HepG2 (cell line): ENCODE data around the gene RTN3. TPM values are rescaled to one million over a fixed set of nuclear protein-coding genes. Genes with fewer than 3 reads are reported as not detected.

ENCODE experiments used
- ATAC-seq: fragments of 200-7000 bp; cut with Tn5 transposase; 3 replicates; pipeline ENCODE4 v1.9.1; 2020; ENCODE audit warnings: mild to moderate bottlenecking, moderate library complexity
- BruUV-seq: library from RNA; stranded (reverse); fragments of 400-500 nt; replicated peaks from 2 replicates; lab custom pipeline; 2021; lab: Mats Ljungman, UMichigan
- CTCF ChIA-PET: fragments of 300-600 bp; formaldehyde crosslinking; extraction: SDS; loops from one replicate; lab custom pipeline; 2021; ENCODE audit warnings: low total read pairs, inconsistent platforms, low intra/inter-chr PET ratio; lab: Yijun Ruan, JAX
- POLR2A ChIA-PET: fragments of 350-600 bp; sonication (Branson Sonifier 250); formaldehyde crosslinking; loops from one replicate; lab custom pipeline; 2020; ENCODE audit warnings: antibody characterized with exemption, inconsistent platforms; lab: Yijun Ruan, JAX
- DNase-seq: peaks from one replicate; pipeline ENCODE4 v3.0.0-alpha.2; 2015; ENCODE audit warnings: low spot score
- FAIRE-seq: peaks from 3 replicates; lab custom pipeline; 2011; peaks lifted over from hg19 to GRCh38; lab: Jason Lieb, UNC
- H2AFZ ChIP-seq: one replicate; pipeline ENCODE4 v1.6.1; 2011; ENCODE audit warnings: low read length, inconsistent platforms
- H3K27ac ChIP-seq: fragments of 300-600 bp; 3 replicates; pipeline ENCODE4 v1.8.0; 2011; ENCODE audit warnings: mixed run types, mild to moderate bottlenecking, mixed read lengths, low read length, inconsistent platforms; ENCODE audit not compliant: insufficient read depth; ENCODE audit errors: extremely low read length
- H3K27me3 ChIP-seq, 2 experiments: fragments of 200-600 bp in 1 of 2; 2 replicates in 1 of 2; 3 replicates in 1 of 2; pipeline versions ENCODE4 v1.6.0 to v1.8.0; 2011; ENCODE audit warnings: low read length in 2 of 2, mild to moderate bottlenecking in 2 of 2, moderate library complexity in 2 of 2, inconsistent platforms in 1 of 2; ENCODE audit not compliant: insufficient read depth in 2 of 2, control insufficient read depth in 1 of 2
- H3K36me3 ChIP-seq, 2 experiments: fragments of 200-600 bp in 1 of 2; replicated peaks in 1 of 2; 2 replicates in 1 of 2; 3 replicates in 1 of 2; pipeline versions ENCODE4 v1.5.1 to v1.8.0; 2011; ENCODE audit warnings: low read length in 2 of 2, inconsistent platforms in 1 of 2; ENCODE audit not compliant: insufficient read depth in 2 of 2, control insufficient read depth in 1 of 2
- H3K4me1 ChIP-seq: 2 replicates; pipeline ENCODE4 v1.5.1; 2012; ENCODE audit warnings: low read length, inconsistent platforms; ENCODE audit not compliant: insufficient read depth
- H3K4me2 ChIP-seq: 2 replicates; pipeline ENCODE4 v1.6.0; 2011; ENCODE audit warnings: low read depth, low read length, inconsistent platforms
- H3K4me3 ChIP-seq, 3 experiments: fragments of 200-600 bp in 1 of 3; sonication (generic), shearing (Covaris generic) in 1 of 3; replicated peaks in 1 of 3; 2 replicates each; pipeline ENCODE4 v1.5.1; 2011 to 2016; ENCODE audit warnings: low read length in 3 of 3, inconsistent platforms in 2 of 3, low read depth in 2 of 3, mild to moderate bottlenecking in 2 of 3, control low read depth in 1 of 3, mixed read lengths in 1 of 3; ENCODE audit not compliant: insufficient read depth in 1 of 3
- H3K79me2 ChIP-seq: one replicate; pipeline ENCODE4 v1.6.1; 2011; ENCODE audit warnings: low read length, inconsistent platforms; ENCODE audit not compliant: insufficient read depth
- H3K9ac ChIP-seq: 2 replicates; pipeline ENCODE4 v1.6.0; 2011; ENCODE audit warnings: mild to moderate bottlenecking, low read depth, low read length, inconsistent platforms; ENCODE audit not compliant: insufficient read depth
- H3K9me3 ChIP-seq: 2 replicates; pipeline ENCODE4 v1.5.1; 2012; ENCODE audit warnings: mild to moderate bottlenecking, low read length
- H4K20me1 ChIP-seq: 2 replicates; pipeline ENCODE4 v1.6.0; 2011; ENCODE audit warnings: inconsistent platforms, mild to moderate bottlenecking, low read length, moderate library complexity; ENCODE audit not compliant: insufficient read depth
- BCLAF1 ChIP-seq: fragments of 450-650 bp; IDR thresholded peaks from 2 replicates; pipeline ENCODE4 v1.6.1; 2017; ENCODE audit warnings: mild to moderate bottlenecking
- ZNF143 ChIP-seq: sonication (generic); formaldehyde crosslinking; IDR thresholded peaks from 2 replicates; pipeline ENCODE4 v1.4.0; 2020; ENCODE audit warnings: missing genetic modification reagents
- ZNF547 ChIP-seq: sonication (generic); formaldehyde crosslinking; IDR thresholded peaks from 2 replicates; pipeline ENCODE4 v1.5.1; 2020; ENCODE audit warnings: mild to moderate bottlenecking, missing genetic modification reagents
- WGBS: methylation state at CpG from one replicate; pipeline ENCODE4 v1.1.6; 2017; ENCODE audit warnings: low lambda C conversion rate; 5-methylcytosine and 5-hydroxymethylcytosine counted together
- in situ Hi-C: cut with HindIII; loops from 2 replicates; pipeline ENCODE4 v1.10.0; 2017; ENCODE audit warnings: low pct_unique_long_range_greater_than_20kb; ENCODE audit not compliant: extremely low pct_ligation_motif_present
- intact Hi-C: fragments of 100-400 bp; cut with micrococcal nuclease; formaldehyde crosslinking; loops from one replicate; pipeline ENCODE4 v1.10.0; 2022; ENCODE audit not compliant: unreplicated experiment
- polyA plus RNA-seq, 8 experiments: library from polyadenylated mRNA; depleted of rRNA in 3 of 8; stranded (reverse) in 7 of 8; unstranded in 1 of 8; fragments of >200 nt; fragmentation: Illumina TruSeq in 4 of 8; extraction: Trizol in 4 of 8; gene quantifications; 2 replicates each; pipeline versions ENCODE4 v1.2.1 to v1.2.3, GENCODE V29; 2011 to 2016; ENCODE audit warnings: low read depth in 4 of 8, missing spikeins in 1 of 8, mixed read lengths in 1 of 8; ENCODE audit not compliant: insufficient read depth in 1 of 8
- total RNA-seq, 5 experiments: library from RNA; depleted of rRNA; stranded (reverse); fragments of >200 nt; fragmentation: Illumina TruSeq; extraction: Trizol; gene quantifications; 2 replicates each; pipeline ENCODE4 v1.2.3, GENCODE V29; 2016; ENCODE audit warnings: low read depth in 1 of 5

Gene RTN3
- total and polyA plus RNA-seq, 2 of the 13 experiments (the other 11 are each of a cell fraction or from before 2014, with no cell fraction given), result 32.2 to 41.1 TPM

DNA sequence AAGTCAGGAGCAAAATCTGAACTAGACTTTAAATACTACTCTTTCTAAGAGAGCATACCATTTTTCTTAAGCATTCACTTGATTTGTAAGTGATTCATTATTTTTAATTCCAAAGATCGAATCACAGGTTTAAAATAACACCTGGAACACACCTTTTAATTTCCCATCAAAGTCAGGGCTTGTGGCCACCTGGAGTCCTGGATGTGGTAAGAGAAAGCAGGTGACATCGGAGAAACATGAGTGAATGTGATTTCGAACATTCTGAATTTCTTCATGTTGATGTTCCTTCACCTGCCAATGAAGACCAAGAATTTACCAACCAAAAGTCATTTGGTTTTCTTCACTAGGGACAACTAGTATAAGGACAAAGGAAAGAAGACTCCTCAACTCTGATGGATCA lies 38.1 kb upstream of the RTN3 start:
- H3K4me2 ChIP-seq, result no peak overlapping the region

More for the DNA sequence above, 38.1 kb upstream of the RTN3 start:
- no peaks in the 10 kb centered on the region for H3K4me1 ChIP-seq
- no peak for DNase-seq
- no TSS peak for BruUV-seq
- H3K27ac ChIP-seq, result no peak overlapping the region
- in situ Hi-C loops, result no loop called here
- TF ChIP-seq BCLAF1, result no peak
- TF ChIP-seq ZNF143, result no peak
- TF ChIP-seq ZNF547 (CRISPR knock-in tag), result no peak
- H3K27me3 ChIP-seq, result no peaks in the 10 kb centered on the region
- H3K79me2 ChIP-seq, result no peaks in the 10 kb centered on the region
- no peaks in the 10 kb centered on the region for H3K9me3 ChIP-seq
- H3K4me3 ChIP-seq, result no peak overlapping the region
- ChIA-PET POLR2A (no interaction called here), CTCF (no interaction called here)
- no peak overlapping the region for H3K9ac ChIP-seq
- H2AFZ ChIP-seq, result no peak overlapping the region
- H4K20me1 ChIP-seq, result no peaks in the 10 kb centered on the region; the same call in 1 of the 2 replicates
- WGBS, result 38% methylated on average over 3 of the region's 3 CpGs
- intact Hi-C loops, result loop anchor here (5.0 kb wide), 1 partner anchor 94 kb away; no protein-coding TSS in a partner anchor
- no peaks in the 10 kb centered on the region for H3K36me3 ChIP-seq
- no peak for FAIRE-seq
- no peak for ATAC-seq
